Upper lobe of left lung (tissue), 4 donors: ENCODE measurements around the gene C2orf66.

Source experiments
- CTCF ChIP-seq, 6 experiments: fragments of 450-650 bp in 4 of 6; fragments of 200-600 bp in 2 of 6; sonication (generic) in 2 of 6; IDR thresholded peaks; one replicate each; pipeline ENCODE4 v1.5.1; 2016 to 2019; ENCODE audit warnings: antibody characterized with exemption in 6 of 6
- EP300 ChIP-seq, 4 donors: sonication (generic); formaldehyde crosslinking; IDR thresholded peaks; one replicate each; pipeline ENCODE4 v1.5.1; 2017; ENCODE audit warnings: antibody characterized with exemption in 4 of 4, control low read depth in 2 of 4
- POLR2A ChIP-seq, 4 donors: fragments of 450-650 bp; IDR thresholded peaks; one replicate each; pipeline ENCODE4 v1.5.1; 2016 to 2017; ENCODE audit warnings: antibody characterized with exemption in 4 of 4, mild to moderate bottlenecking in 2 of 4
- POLR2AphosphoS5 ChIP-seq, 2 donors: sonication (generic); formaldehyde crosslinking; IDR thresholded peaks; one replicate each; pipeline ENCODE4 v1.5.1; 2017; ENCODE audit warnings: antibody characterized with exemption in 2 of 2

GRCh38 chr2:196767101-196767500 is 42.1 kb downstream of the C2orf66 start:
- no peak for TF ChIP-seq CTCF (IDR thresholded peaks at IDR 0.05)
- no peak for TF ChIP-seq POLR2AphosphoS5 (IDR thresholded peaks at IDR 0.05)
- TF ChIP-seq POLR2A (IDR thresholded peaks at IDR 0.05) = no peak
- no peak for TF ChIP-seq EP300 (IDR thresholded peaks at IDR 0.05)
